HepG2 (cell line): Measurements from ENCODE around the gene CALML6. TPM values are rescaled to one million over a fixed set of nuclear protein-coding genes. Genes with fewer than 3 reads are reported as not detected.

Source experiments
- ATF1 ChIP-seq: IDR thresholded peaks from 2 replicates; pipeline ENCODE4 v1.6.1; 2016; ENCODE audit warnings: mild to moderate bottlenecking, control low read depth
- CC2D1A ChIP-seq: sonication (generic); formaldehyde crosslinking; IDR thresholded peaks from 2 replicates; pipeline ENCODE4 v1.8.1; 2023; ENCODE audit warnings: mild to moderate bottlenecking, missing genetic modification reagents
- FLYWCH1 ChIP-seq: sonication (generic); formaldehyde crosslinking; IDR thresholded peaks from 2 replicates; pipeline ENCODE4 v1.8.1; 2023; ENCODE audit warnings: mild to moderate bottlenecking, missing genetic modification reagents
- HOXA3 ChIP-seq: sonication (generic); formaldehyde crosslinking; IDR thresholded peaks from 2 replicates; pipeline ENCODE4 v1.5.0; 2020; ENCODE audit warnings: missing genetic modification reagents
- KLF6 ChIP-seq: IDR thresholded peaks from 2 replicates; pipeline ENCODE4 v1.8.0; 2016; ENCODE audit warnings: missing biosample characterization, missing genetic modification reagents
- PAX8 ChIP-seq: sonication (generic); formaldehyde crosslinking; IDR thresholded peaks from 2 replicates; pipeline ENCODE4 v1.8.0; 2022; ENCODE audit warnings: mild to moderate bottlenecking, missing genetic modification reagents, borderline replicate concordance
- PRPF4 ChIP-seq: fragments of 200-400 bp; formaldehyde crosslinking; IDR thresholded peaks from 2 replicates; pipeline ENCODE4 v1.6.1; 2016; ENCODE audit warnings: low read length, low read depth; ENCODE audit not compliant: poor library complexity, severe bottlenecking
- RFX3 ChIP-seq: IDR thresholded peaks from 2 replicates; pipeline ENCODE4 v1.6.1; 2016; ENCODE audit warnings: missing biosample characterization, missing genetic modification reagents
- ZBTB3 ChIP-seq: sonication (generic); formaldehyde crosslinking; IDR thresholded peaks from 2 replicates; pipeline ENCODE4 v1.4.0; 2020; ENCODE audit warnings: low read depth, mild to moderate bottlenecking, moderate library complexity, missing genetic modification reagents, borderline replicate concordance
- ZKSCAN8 ChIP-seq: IDR thresholded peaks from 2 replicates; pipeline ENCODE4 v1.6.1; 2016; ENCODE audit warnings: borderline replicate concordance, missing genetic modification reagents, missing compliant biosample characterization
- ZNF124 ChIP-seq: sonication (generic); formaldehyde crosslinking; IDR thresholded peaks from 2 replicates; pipeline ENCODE4 v1.4.0; 2020; ENCODE audit warnings: missing genetic modification reagents
- ZNF160 ChIP-seq: sonication (generic); formaldehyde crosslinking; IDR thresholded peaks from 2 replicates; pipeline ENCODE4 v1.8.0; 2022; ENCODE audit warnings: mild to moderate bottlenecking, inconsistent platforms, missing genetic modification reagents
- ZNF251 ChIP-seq: sonication (generic); formaldehyde crosslinking; IDR thresholded peaks from 2 replicates; pipeline ENCODE4 v1.9.0; 2021; ENCODE audit warnings: mild to moderate bottlenecking, missing genetic modification reagents
- ZNF274 ChIP-seq: sonication (generic); formaldehyde crosslinking; IDR thresholded peaks from 2 replicates; pipeline ENCODE4 v1.5.1; 2020; ENCODE audit warnings: mild to moderate bottlenecking, missing genetic modification reagents
- ZNF354B ChIP-seq: sonication (generic); formaldehyde crosslinking; IDR thresholded peaks from 2 replicates; pipeline ENCODE4 v1.8.0; 2022; ENCODE audit warnings: mild to moderate bottlenecking, missing genetic modification reagents
- ZNF572 ChIP-seq: sonication (generic); formaldehyde crosslinking; IDR thresholded peaks from 2 replicates; pipeline ENCODE4 v1.5.1; 2020; ENCODE audit warnings: mild to moderate bottlenecking, missing genetic modification reagents
- ZNF616 ChIP-seq: sonication (generic); formaldehyde crosslinking; IDR thresholded peaks from 2 replicates; pipeline ENCODE4 v1.5.0; 2020; ENCODE audit warnings: low read depth, mild to moderate bottlenecking, missing genetic modification reagents
- ZNF629 ChIP-seq: sonication (generic); formaldehyde crosslinking; conservative IDR thresholded peaks from 2 replicates; pipeline ENCODE4 v1.5.0; 2020; ENCODE audit warnings: missing genetic modification reagents
- ZNF781 ChIP-seq: sonication (generic); formaldehyde crosslinking; IDR thresholded peaks from 2 replicates; pipeline ENCODE4 v1.5.1; 2020; ENCODE audit warnings: borderline replicate concordance, mild to moderate bottlenecking, missing genetic modification reagents; ENCODE audit errors: not compliant biosample characterization
- ZNF782 ChIP-seq: sonication (generic); formaldehyde crosslinking; IDR thresholded peaks from 2 replicates; pipeline ENCODE4 v1.4.0; 2020; ENCODE audit warnings: missing genetic modification reagents, mild to moderate bottlenecking, borderline replicate concordance
- polyA plus RNA-seq, 8 experiments: library from polyadenylated mRNA; depleted of rRNA in 3 of 8; stranded (reverse) in 7 of 8; unstranded in 1 of 8; fragments of >200 nt; fragmentation: Illumina TruSeq in 4 of 8; extraction: Trizol in 4 of 8; gene quantifications; 2 replicates each; pipeline versions ENCODE4 v1.2.1 to v1.2.3, GENCODE V29; 2011 to 2016; ENCODE audit warnings: low read depth in 4 of 8, missing spikeins in 1 of 8, mixed read lengths in 1 of 8; ENCODE audit not compliant: insufficient read depth in 1 of 8
- total RNA-seq, 5 experiments: library from RNA; depleted of rRNA; stranded (reverse); fragments of >200 nt; fragmentation: Illumina TruSeq; extraction: Trizol; gene quantifications; 2 replicates each; pipeline ENCODE4 v1.2.3, GENCODE V29; 2016; ENCODE audit warnings: low read depth in 1 of 5
- TF ChIP-seq, protein P1 (sequence below): IDR thresholded peaks from 2 replicates; pipeline ENCODE4 v1.6.1; 2016; ENCODE audit warnings: mild to moderate bottlenecking
- TF ChIP-seq, protein P2 (sequence below): sonication (generic); formaldehyde crosslinking; IDR thresholded peaks from 2 replicates; pipeline ENCODE4 v1.4.0; 2020; ENCODE audit warnings: missing genetic modification reagents; ENCODE audit errors: not compliant biosample characterization
- TF ChIP-seq, protein P3 (sequence below): fragments of 450-650 bp; IDR thresholded peaks from 2 replicates; pipeline ENCODE4 v1.6.1; 2017
- TF ChIP-seq, protein P4 (sequence below): IDR thresholded peaks from 2 replicates; pipeline ENCODE4 v1.6.1; 2016; ENCODE audit warnings: control low read depth
- TF ChIP-seq, protein P5 (sequence below): sonication (generic); formaldehyde crosslinking; IDR thresholded peaks from 2 replicates; pipeline ENCODE4 v1.4.0; 2020; ENCODE audit warnings: missing genetic modification reagents, borderline replicate concordance

The CALML6 gene
- total and polyA plus RNA-seq, 2 of the 13 experiments (the other 11 are each of a cell fraction or from before 2014, with no cell fraction given): 0.11 to 0.12 TPM

DNA sequence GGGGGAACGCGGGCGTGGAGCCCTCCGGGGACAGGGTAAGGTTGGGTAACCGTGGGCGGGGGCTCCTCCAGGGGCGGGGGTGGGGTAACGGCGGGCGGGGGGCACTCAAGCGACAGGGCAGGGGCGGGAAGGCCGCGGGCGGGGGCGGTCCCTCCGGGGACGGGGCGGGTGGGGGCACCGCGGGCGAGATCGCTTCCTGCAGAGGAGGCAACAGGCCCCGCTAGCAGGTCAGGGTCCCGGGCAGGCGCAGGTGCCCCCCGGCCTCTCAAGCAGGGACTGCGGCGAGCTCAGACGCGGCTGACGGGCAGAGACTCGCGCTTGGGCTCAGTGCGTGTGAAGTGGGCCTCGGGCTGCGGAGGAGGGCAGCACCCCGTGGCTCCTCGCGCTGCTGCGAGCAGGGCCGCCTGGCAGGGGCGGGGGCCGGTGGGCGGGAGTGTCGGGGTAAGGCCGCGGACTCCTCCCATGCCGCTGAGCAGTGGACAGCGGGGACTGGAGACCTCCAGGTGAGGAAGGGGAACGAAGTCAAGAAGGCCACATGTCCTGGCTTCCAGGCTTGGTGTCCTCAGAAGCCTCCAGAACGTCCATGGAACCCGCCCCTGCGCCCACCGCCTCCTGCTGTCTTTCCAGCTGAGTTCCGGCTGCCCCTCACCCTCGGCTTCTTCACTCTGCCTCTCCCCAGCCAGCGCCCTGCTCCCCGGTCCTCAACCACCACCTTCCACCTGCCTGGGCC, 23.5 kb upstream of the CALML6 start (continued):
- TF ChIP-seq, protein P1, sequence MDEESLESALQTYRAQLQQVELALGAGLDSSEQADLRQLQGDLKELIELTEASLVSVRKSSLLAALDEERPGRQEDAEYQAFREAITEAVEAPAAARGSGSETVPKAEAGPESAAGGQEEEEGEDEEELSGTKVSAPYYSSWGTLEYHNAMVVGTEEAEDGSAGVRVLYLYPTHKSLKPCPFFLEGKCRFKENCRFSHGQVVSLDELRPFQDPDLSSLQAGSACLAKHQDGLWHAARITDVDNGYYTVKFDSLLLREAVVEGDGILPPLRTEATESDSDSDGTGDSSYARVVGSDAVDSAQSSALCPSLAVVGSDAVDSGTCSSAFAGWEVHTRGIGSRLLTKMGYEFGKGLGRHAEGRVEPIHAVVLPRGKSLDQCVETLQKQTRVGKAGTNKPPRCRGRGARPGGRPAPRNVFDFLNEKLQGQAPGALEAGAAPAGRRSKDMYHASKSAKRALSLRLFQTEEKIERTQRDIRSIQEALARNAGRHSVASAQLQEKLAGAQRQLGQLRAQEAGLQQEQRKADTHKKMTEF (CRISPR knock-in tag): peak; percentile 55; the same call in 1 of the 2 replicates
- TF ChIP-seq ZNF251 (CRISPR knock-in tag): no peak
- TF ChIP-seq HOXA3: no peak
- no peak for TF ChIP-seq FLYWCH1 (CRISPR knock-in tag)
- TF ChIP-seq, protein P2, sequence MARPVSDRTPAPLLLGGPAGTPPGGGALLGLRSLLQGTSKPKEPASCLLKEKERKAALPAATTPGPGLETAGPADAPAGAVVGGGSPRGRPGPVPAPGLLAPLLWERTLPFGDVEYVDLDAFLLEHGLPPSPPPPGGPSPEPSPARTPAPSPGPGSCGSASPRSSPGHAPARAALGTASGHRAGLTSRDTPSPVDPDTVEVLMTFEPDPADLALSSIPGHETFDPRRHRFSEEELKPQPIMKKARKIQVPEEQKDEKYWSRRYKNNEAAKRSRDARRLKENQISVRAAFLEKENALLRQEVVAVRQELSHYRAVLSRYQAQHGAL (CRISPR knock-in tag): no peak
- TF ChIP-seq PRPF4: no peak
- no peak for TF ChIP-seq PAX8
- TF ChIP-seq CC2D1A (CRISPR knock-in tag): no peak
- TF ChIP-seq, protein P3, sequence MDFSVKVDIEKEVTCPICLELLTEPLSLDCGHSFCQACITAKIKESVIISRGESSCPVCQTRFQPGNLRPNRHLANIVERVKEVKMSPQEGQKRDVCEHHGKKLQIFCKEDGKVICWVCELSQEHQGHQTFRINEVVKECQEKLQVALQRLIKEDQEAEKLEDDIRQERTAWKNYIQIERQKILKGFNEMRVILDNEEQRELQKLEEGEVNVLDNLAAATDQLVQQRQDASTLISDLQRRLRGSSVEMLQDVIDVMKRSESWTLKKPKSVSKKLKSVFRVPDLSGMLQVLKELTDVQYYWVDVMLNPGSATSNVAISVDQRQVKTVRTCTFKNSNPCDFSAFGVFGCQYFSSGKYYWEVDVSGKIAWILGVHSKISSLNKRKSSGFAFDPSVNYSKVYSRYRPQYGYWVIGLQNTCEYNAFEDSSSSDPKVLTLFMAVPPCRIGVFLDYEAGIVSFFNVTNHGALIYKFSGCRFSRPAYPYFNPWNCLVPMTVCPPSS: no peak
- no peak for TF ChIP-seq ZNF160
- TF ChIP-seq ZNF354B: no peak
- TF ChIP-seq, protein P4, sequence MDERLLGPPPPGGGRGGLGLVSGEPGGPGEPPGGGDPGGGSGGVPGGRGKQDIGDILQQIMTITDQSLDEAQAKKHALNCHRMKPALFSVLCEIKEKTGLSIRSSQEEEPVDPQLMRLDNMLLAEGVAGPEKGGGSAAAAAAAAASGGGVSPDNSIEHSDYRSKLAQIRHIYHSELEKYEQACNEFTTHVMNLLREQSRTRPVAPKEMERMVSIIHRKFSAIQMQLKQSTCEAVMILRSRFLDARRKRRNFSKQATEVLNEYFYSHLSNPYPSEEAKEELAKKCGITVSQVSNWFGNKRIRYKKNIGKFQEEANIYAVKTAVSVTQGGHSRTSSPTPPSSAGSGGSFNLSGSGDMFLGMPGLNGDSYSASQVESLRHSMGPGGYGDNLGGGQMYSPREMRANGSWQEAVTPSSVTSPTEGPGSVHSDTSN: no peak
- TF ChIP-seq ZNF629 (CRISPR knock-in tag): no peak
- TF ChIP-seq ZNF124 (CRISPR knock-in tag): no peak
- TF ChIP-seq ZNF781 (CRISPR knock-in tag): no peak
- TF ChIP-seq ATF1 (CRISPR knock-in tag): no peak
- no peak; the same call in 1 of the 2 replicates for TF ChIP-seq ZNF616 (CRISPR knock-in tag)
- TF ChIP-seq ZNF782 (CRISPR knock-in tag): no peak
- no peak for TF ChIP-seq ZKSCAN8
- TF ChIP-seq KLF6: no peak
- TF ChIP-seq ZNF274: no peak; the same call in 1 of the 2 replicates
- no peak for TF ChIP-seq RFX3 (CRISPR knock-in tag)
- no peak for TF ChIP-seq ZBTB3 (CRISPR knock-in tag)
- TF ChIP-seq, protein P5, sequence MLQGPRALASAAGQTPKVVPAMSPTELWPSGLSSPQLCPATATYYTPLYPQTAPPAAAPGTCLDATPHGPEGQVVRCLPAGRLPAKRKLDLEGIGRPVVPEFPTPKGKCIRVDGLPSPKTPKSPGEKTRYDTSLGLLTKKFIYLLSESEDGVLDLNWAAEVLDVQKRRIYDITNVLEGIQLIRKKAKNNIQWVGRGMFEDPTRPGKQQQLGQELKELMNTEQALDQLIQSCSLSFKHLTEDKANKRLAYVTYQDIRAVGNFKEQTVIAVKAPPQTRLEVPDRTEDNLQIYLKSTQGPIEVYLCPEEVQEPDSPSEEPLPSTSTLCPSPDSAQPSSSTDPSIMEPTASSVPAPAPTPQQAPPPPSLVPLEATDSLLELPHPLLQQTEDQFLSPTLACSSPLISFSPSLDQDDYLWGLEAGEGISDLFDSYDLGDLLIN: no peak
- TF ChIP-seq ZNF572 (CRISPR knock-in tag): no peak
